Right lung (tissue), 5 donors: ENCODE results near the gene NFATC3. TPM values are rescaled to one million over a fixed set of nuclear protein-coding genes. Genes with fewer than 3 reads are reported as not detected.

ENCODE experiments used
- DNase-seq, 2 donors: peaks; one replicate each; pipeline ENCODE4 v3.0.0-alpha.2; 2013
- polyA plus RNA-seq, 5 donors: library from polyadenylated mRNA; unstranded; fragments of 120-200 nt; gene quantifications; one replicate each; pipeline versions ENCODE4 v1.2.1 to v1.2.3, GENCODE V29; 2013; ENCODE audit warnings: inconsistent platforms in 1 of 5, low replicate concordance in 1 of 5; ENCODE audit not compliant: insufficient read length in 5 of 5, insufficient read depth in 1 of 5

Gene NFATC3
- polyA plus RNA-seq, 5 donors = 29.8 to 42.9 (median 40.5) TPM

- DNase-seq = no peak
These were observed 13.7 kb upstream of the NFATC3 start for GRCh38 chr16:68071518-68071901.

- no peak for DNase-seq
These were observed 13.0 kb upstream of the NFATC3 start for GRCh38 chr16:68072038-68072695.

GRCh38 chr16:68073902-68074760 lies 11.0 kb upstream of the NFATC3 start:
- no peak for DNase-seq

- no peak for DNase-seq
These were observed 10.2 kb upstream of the NFATC3 start for GRCh38 chr16:68074850-68075555.

GRCh38 chr16:68075980-68076379 lies 9.2 kb upstream of the NFATC3 start:
- DNase-seq = no peak

- DNase-seq = no peak
These were observed 8.6 kb upstream of the NFATC3 start for GRCh38 chr16:68076560-68076959.

- DNase-seq = no peak
These were observed 7.1 kb upstream of the NFATC3 start for GRCh38 chr16:68077866-68078700.

- DNase-seq = no peak
These were observed 6.3 kb upstream of the NFATC3 start for GRCh38 chr16:68078701-68079375.

GRCh38 chr16:68079376-68079625 lies 5.9 kb upstream of the NFATC3 start:
- no peak for DNase-seq

GRCh38 chr16:68079626-68080344 lies 5.4 kb upstream of the NFATC3 start:
- DNase-seq = no peak

GRCh38 chr16:68081861-68082628 lies 3.1 kb upstream of the NFATC3 start:
- no peak for DNase-seq

- no peak for DNase-seq
These were observed 2.4 kb upstream of the NFATC3 start for GRCh38 chr16:68082629-68083238.

GRCh38 chr16:68083239-68083781 lies 1.9 kb upstream of the NFATC3 start:
- no peak for DNase-seq

GRCh38 chr16:68083861-68084503 lies 1.2 kb upstream of the NFATC3 start:
- no peak for DNase-seq

GRCh38 chr16:68084504-68085258 lies 489 bp upstream of the NFATC3 start:
- DNase-seq = peak; percentile 96

GRCh38 chr16:68086336-68086841 lies 1.2 kb downstream of the NFATC3 start:
- no peak for DNase-seq

GRCh38 chr16:68086860-68087268 lies 1.7 kb downstream of the NFATC3 start:
- DNase-seq = no peak

- DNase-seq = no peak
These were observed 2.5 kb downstream of the NFATC3 start for GRCh38 chr16:68087688-68088087.
